ENCODE results near the gene SNAPC1.

GRCh38 chr14:61749867-61750266 lies 12.4 kb upstream of the SNAPC1 start:
- no peak for TF ChIP-seq CTCF (IDR thresholded peaks at IDR 0.05)
- no peak for TF ChIP-seq POLR2A (IDR thresholded peaks at IDR 0.05)

Measured in Peyer's patch (tissue), 4 donors.